HEK293 (cell line): ENCODE results near the gene CD3D.

Experiments used
- CTCF ChIA-PET: fragments of 350-600 bp; formaldehyde crosslinking; extraction: SDS; loops from one replicate; lab custom pipeline; 2021; ENCODE audit warnings: antibody characterized with exemption; lab: Yijun Ruan, JAX
- POLR2A ChIA-PET: fragments of 300-600 bp; formaldehyde crosslinking; extraction: SDS; loops from one replicate; lab custom pipeline; 2020; ENCODE audit warnings: antibody characterized with exemption, inconsistent platforms; lab: Yijun Ruan, JAX
- H3K27ac ChIP-seq: fragments of 200-500 bp; sonication (Bioruptor generic); 2 replicates; pipeline ENCODE4 v1.5.1; 2014; ENCODE audit warnings: low read depth, low read length, control low read depth, inconsistent platforms; ENCODE audit errors: extremely low read depth
- H3K36me3 ChIP-seq, 2 experiments: fragments of 200-500 bp in 1 of 2; sonication (Bioruptor generic) in 1 of 2; 1 replicate in 1 of 2; 2 replicates in 1 of 2; pipeline ENCODE4 v1.5.1; 2014 to 2017; ENCODE audit warnings: inconsistent platforms in 2 of 2, low read length in 2 of 2; ENCODE audit not compliant: control insufficient read depth in 2 of 2, insufficient read depth in 1 of 2
- H3K4me1 ChIP-seq: fragments of 200-500 bp; sonication (Bioruptor generic); 2 replicates; pipeline ENCODE4 v1.5.1; 2014; ENCODE audit warnings: mild to moderate bottlenecking, low read length, inconsistent platforms; ENCODE audit not compliant: control insufficient read depth, insufficient read depth
- H3K4me3 ChIP-seq: 2 replicates; pipeline ENCODE4 v1.5.1; 2011; ENCODE audit warnings: low read depth, mild to moderate bottlenecking, control low read depth, low read length, moderate library complexity
- H3K9me3 ChIP-seq: fragments of 200-500 bp; sonication (Bioruptor generic); 2 replicates; pipeline ENCODE4 v1.5.1; 2014; ENCODE audit warnings: low read depth, low read length, inconsistent platforms; ENCODE audit not compliant: control insufficient read depth, insufficient read depth
- GLIS1 ChIP-seq: fragments of 450-650 bp; formaldehyde crosslinking; IDR thresholded peaks from 2 replicates; pipeline ENCODE4 v1.5.1; 2016; ENCODE audit warnings: missing biosample characterization, missing genetic modification characterization
- KLF1 ChIP-seq: fragments of 450-650 bp; formaldehyde crosslinking; IDR thresholded peaks from 2 replicates; pipeline ENCODE4 v1.5.1; 2016; ENCODE audit warnings: missing biosample characterization, missing genetic modification characterization
- MEIS1 ChIP-seq: sonication (generic); formaldehyde crosslinking; IDR thresholded peaks from 2 replicates; pipeline ENCODE4 v1.8.1; 2022; ENCODE audit warnings: missing genetic modification reagents, mild to moderate bottlenecking, borderline replicate concordance
- OVOL3 ChIP-seq: fragments of 450-650 bp; formaldehyde crosslinking; IDR thresholded peaks from 2 replicates; pipeline ENCODE4 v1.5.1; 2016; ENCODE audit warnings: missing biosample characterization, missing genetic modification characterization
- PRDM1 ChIP-seq: fragments of 450-650 bp; formaldehyde crosslinking; IDR thresholded peaks from 2 replicates; pipeline ENCODE4; 2016; ENCODE audit warnings: missing biosample characterization, missing genetic modification characterization
- YY2 ChIP-seq: fragments of 450-650 bp; formaldehyde crosslinking; IDR thresholded peaks from 2 replicates; pipeline ENCODE4 v1.5.1; 2016; ENCODE audit warnings: missing biosample characterization, missing genetic modification characterization
- ZBTB48 ChIP-seq: fragments of 450-650 bp; formaldehyde crosslinking; IDR thresholded peaks from 2 replicates; pipeline ENCODE4 v1.5.1; 2016; ENCODE audit warnings: missing biosample characterization, missing genetic modification characterization
- ZEB2 ChIP-seq: fragments of 450-650 bp; formaldehyde crosslinking; IDR thresholded peaks from 2 replicates; pipeline ENCODE4 v1.5.1; 2016; ENCODE audit warnings: missing biosample characterization, missing genetic modification characterization
- ZFP3 ChIP-seq: fragments of 450-650 bp; formaldehyde crosslinking; IDR thresholded peaks from 2 replicates; pipeline ENCODE4 v1.5.1; 2016; ENCODE audit warnings: low read depth, missing biosample characterization, missing genetic modification characterization
- ZNF121 ChIP-seq: fragments of 450-650 bp; formaldehyde crosslinking; IDR thresholded peaks from 2 replicates; pipeline ENCODE4 v1.5.1; 2016; ENCODE audit warnings: missing biosample characterization, missing genetic modification characterization
- ZNF157 ChIP-seq: fragments of 450-650 bp; formaldehyde crosslinking; IDR thresholded peaks from 2 replicates; pipeline ENCODE4 v1.5.1; 2016; ENCODE audit warnings: missing biosample characterization, missing genetic modification characterization
- ZNF248 ChIP-seq: fragments of 450-650 bp; formaldehyde crosslinking; IDR thresholded peaks from 2 replicates; pipeline ENCODE4 v1.5.1; 2017; ENCODE audit warnings: missing biosample characterization, missing genetic modification characterization
- ZNF335 ChIP-seq: fragments of 450-650 bp; formaldehyde crosslinking; conservative IDR thresholded peaks from 2 replicates; pipeline ENCODE4 v1.5.1; 2016; ENCODE audit warnings: missing biosample characterization, missing genetic modification characterization
- ZNF354C ChIP-seq: fragments of 450-650 bp; formaldehyde crosslinking; IDR thresholded peaks from 2 replicates; pipeline ENCODE4 v1.5.1; 2016; ENCODE audit warnings: missing biosample characterization, missing genetic modification characterization, low read depth, borderline replicate concordance
- ZNF394 ChIP-seq: fragments of 450-650 bp; formaldehyde crosslinking; IDR thresholded peaks from 2 replicates; pipeline ENCODE4 v1.5.1; 2016; ENCODE audit warnings: missing biosample characterization, missing genetic modification characterization, mild to moderate bottlenecking, moderate library complexity, borderline replicate concordance
- ZNF426 ChIP-seq: fragments of 450-650 bp; formaldehyde crosslinking; IDR thresholded peaks from 2 replicates; pipeline ENCODE4 v1.5.1; 2017; ENCODE audit warnings: missing biosample characterization, missing genetic modification characterization, mild to moderate bottlenecking, inconsistent platforms, moderate library complexity
- ZNF473 ChIP-seq: fragments of 450-650 bp; formaldehyde crosslinking; IDR thresholded peaks from 2 replicates; pipeline ENCODE4 v1.5.1; 2017; ENCODE audit warnings: missing biosample characterization, missing genetic modification characterization
- ZNF501 ChIP-seq: fragments of 450-650 bp; formaldehyde crosslinking; IDR thresholded peaks from 2 replicates; pipeline ENCODE4 v1.5.1; 2016; ENCODE audit warnings: missing biosample characterization, missing genetic modification characterization
- ZNF514 ChIP-seq: fragments of 450-650 bp; formaldehyde crosslinking; IDR thresholded peaks from 2 replicates; pipeline ENCODE4 v1.5.1; 2016; ENCODE audit warnings: missing biosample characterization, missing genetic modification characterization
- ZNF544 ChIP-seq: fragments of 450-650 bp; formaldehyde crosslinking; IDR thresholded peaks from 2 replicates; pipeline ENCODE4 v1.5.0; 2017; ENCODE audit warnings: missing biosample characterization, missing genetic modification characterization
- ZNF571 ChIP-seq: fragments of 450-650 bp; formaldehyde crosslinking; IDR thresholded peaks from 2 replicates; pipeline ENCODE4 v1.5.0; 2017; ENCODE audit warnings: missing biosample characterization, missing genetic modification characterization
- ZNF600 ChIP-seq: fragments of 450-650 bp; formaldehyde crosslinking; IDR thresholded peaks from 2 replicates; pipeline ENCODE4 v1.5.1; 2016; ENCODE audit warnings: missing biosample characterization, missing genetic modification characterization
- ZNF670 ChIP-seq: fragments of 450-650 bp; formaldehyde crosslinking; IDR thresholded peaks from 2 replicates; pipeline ENCODE4 v1.5.1; 2016; ENCODE audit warnings: missing biosample characterization, missing genetic modification characterization, low read depth
- ZNF747 ChIP-seq: fragments of 450-650 bp; formaldehyde crosslinking; IDR thresholded peaks from 2 replicates; pipeline ENCODE4 v1.5.1; 2016; ENCODE audit warnings: missing biosample characterization, missing genetic modification characterization
- ZNF76 ChIP-seq: fragments of 450-650 bp; formaldehyde crosslinking; IDR thresholded peaks from 2 replicates; pipeline ENCODE4; 2016; ENCODE audit warnings: low read depth, missing biosample characterization, missing genetic modification characterization, borderline replicate concordance
- TF ChIP-seq, protein P1 (sequence below): fragments of 450-650 bp; formaldehyde crosslinking; IDR thresholded peaks from 2 replicates; pipeline ENCODE4 v1.5.1; 2016; ENCODE audit warnings: missing biosample characterization, missing genetic modification characterization
- TF ChIP-seq, protein P2 (sequence below): fragments of 450-650 bp; formaldehyde crosslinking; IDR thresholded peaks from 2 replicates; pipeline ENCODE4 v1.5.1; 2017; ENCODE audit warnings: missing biosample characterization, mild to moderate bottlenecking, missing genetic modification characterization, moderate library complexity

The CD3D gene

GRCh38 chr11:118342503-118343161, at the start of gene CD3D:
TSS of gene CD3D (minus strand) at chr11:118342705. CDS start at chr11:118342607, 98 bp downstream.
- H3K4me3 ChIP-seq = no peak within 1 kb of the TSS
- ChIA-PET POLR2A (no interaction called here), CTCF (interaction anchor here (0.7 to 1.4 kb wide), 2 partner anchors 33 to 171 kb away, joined by 3 to 7 read pairs; no protein-coding TSS in a partner anchor)
- no peak within 1 kb of the TSS for H3K27ac ChIP-seq
- no peaks in the 10 kb centered on the region for H3K9me3 ChIP-seq
- no peaks in the 10 kb centered on the region for H3K36me3 ChIP-seq
- no peaks in the 10 kb centered on the region for H3K4me1 ChIP-seq
- TF ChIP-seq MEIS1 = no peak
- TF ChIP-seq ZNF335 (tag by site-specific recombination) = no peak
- no peak for TF ChIP-seq OVOL3
- TF ChIP-seq, protein P1, sequence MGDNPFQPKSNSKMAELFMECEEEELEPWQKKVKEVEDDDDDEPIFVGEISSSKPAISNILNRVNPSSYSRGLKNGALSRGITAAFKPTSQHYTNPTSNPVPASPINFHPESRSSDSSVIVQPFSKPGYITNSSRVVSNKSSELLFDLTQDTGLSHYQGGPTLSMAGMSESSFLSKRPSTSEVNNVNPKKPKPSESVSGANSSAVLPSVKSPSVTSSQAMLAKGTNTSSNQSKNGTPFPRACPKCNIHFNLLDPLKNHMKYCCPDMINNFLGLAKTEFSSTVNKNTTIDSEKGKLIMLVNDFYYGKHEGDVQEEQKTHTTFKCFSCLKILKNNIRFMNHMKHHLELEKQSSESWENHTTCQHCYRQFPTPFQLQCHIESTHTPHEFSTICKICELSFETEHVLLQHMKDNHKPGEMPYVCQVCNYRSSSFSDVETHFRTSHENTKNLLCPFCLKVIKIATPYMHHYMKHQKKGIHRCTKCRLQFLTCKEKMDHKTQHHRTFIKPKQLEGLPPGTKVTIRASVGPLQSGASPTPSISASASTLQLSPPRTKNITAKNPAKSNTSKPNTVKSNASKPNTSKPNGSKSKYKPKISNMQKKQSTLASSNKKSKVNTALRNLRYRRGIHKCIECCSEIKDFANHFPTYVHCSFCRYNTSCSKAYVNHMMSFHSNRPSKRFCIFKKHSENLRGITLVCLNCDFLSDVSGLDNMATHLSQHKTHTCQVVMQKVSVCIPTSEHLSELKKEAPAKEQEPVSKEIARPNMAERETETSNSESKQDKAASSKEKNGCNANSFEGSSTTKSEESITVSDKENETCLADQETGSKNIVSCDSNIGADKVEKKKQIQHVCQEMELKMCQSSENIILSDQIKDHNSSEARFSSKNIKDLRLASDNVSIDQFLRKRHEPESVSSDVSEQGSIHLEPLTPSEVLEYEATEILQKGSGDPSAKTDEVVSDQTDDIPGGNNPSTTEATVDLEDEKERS = no peak
- TF ChIP-seq ZNF121 (tag by site-specific recombination) = no peak
- TF ChIP-seq ZNF473 (tag by site-specific recombination) = no peak
- TF ChIP-seq ZNF600 (tag by site-specific recombination) = no peak
- no peak for TF ChIP-seq ZNF514 (tag by site-specific recombination)
- TF ChIP-seq ZNF544 (tag by site-specific recombination) = no peak
- no peak for TF ChIP-seq ZNF747 (tag by site-specific recombination)
- TF ChIP-seq ZNF501 (tag by site-specific recombination) = no peak
- TF ChIP-seq ZFP3 (tag by site-specific recombination) = no peak
- TF ChIP-seq YY2 (tag by site-specific recombination) = no peak

DNA sequence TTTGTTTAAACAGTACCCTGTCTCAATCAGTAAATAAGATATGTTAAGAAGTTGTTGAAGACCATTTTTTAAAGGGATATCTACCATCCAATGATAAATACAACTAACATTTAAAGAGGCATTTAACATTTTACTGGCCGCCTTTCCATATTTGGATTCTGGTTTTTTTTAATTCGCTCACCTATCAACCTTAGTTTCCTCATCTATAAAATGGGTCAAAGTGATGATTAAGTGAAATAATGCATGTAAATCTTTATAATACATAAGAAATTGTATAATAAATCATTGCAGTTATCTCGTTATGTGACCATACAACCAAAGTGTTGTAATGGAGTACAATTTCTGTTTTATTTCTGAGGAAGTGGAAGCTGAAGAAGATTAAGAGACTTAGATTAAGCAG, 41.2 kb upstream of the CD3D start:
- Histone ChIP-seq H3K27ac (no peak overlapping the region), H3K4me1 (no peaks in the 10 kb centered on the region), H3K36me3 (peaks cover 33 to 98% of the 10 kb centered on the region in 2 experiments), H3K4me3 (no peak overlapping the region), H3K9me3 (no peaks in the 10 kb centered on the region)
- ChIA-PET CTCF (no interaction called here), POLR2A (no interaction called here)
- TF ChIP-seq ZNF354C (no peak), ZNF76 (no peak), ZNF670 (no peak), ZNF571 (no peak), ZNF121 (tag by site-specific recombination) (no peak), ZNF248 (tag by site-specific recombination) (no peak), ZNF157 (no peak), ZEB2 (tag by site-specific recombination) (no peak), ZNF426 (tag by site-specific recombination) (no peak), GLIS1 (tag by site-specific recombination) (no peak), ZNF394 (tag by site-specific recombination) (no peak), ZBTB48 (no peak), PRDM1 (tag by site-specific recombination) (no peak), KLF1 (tag by site-specific recombination) (no peak)
- TF ChIP-seq, protein P2, sequence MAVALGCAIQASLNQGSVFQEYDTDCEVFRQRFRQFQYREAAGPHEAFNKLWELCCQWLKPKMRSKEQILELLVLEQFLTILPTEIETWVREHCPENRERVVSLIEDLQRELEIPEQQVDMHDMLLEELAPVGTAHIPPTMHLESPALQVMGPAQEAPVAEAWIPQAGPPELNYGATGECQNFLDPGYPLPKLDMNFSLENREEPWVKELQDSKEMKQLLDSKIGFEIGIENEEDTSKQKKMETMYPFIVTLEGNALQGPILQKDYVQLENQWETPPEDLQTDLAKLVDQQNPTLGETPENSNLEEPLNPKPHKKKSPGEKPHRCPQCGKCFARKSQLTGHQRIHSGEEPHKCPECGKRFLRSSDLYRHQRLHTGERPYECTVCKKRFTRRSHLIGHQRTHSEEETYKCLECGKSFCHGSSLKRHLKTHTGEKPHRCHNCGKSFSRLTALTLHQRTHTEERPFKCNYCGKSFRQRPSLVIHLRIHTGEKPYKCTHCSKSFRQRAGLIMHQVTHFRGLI = no peak
